NCI-H345 treated with DMSO at 0.1 percent for 48 hours (cell line): Measurements from ENCODE around the gene CHCHD5.
A peak's percentile ranks its signal among the peaks of the same experiment; 100 is the strongest.
"Not testable (repeated sequence)": the region's sequence is repeated elsewhere in the genome, so short reads cannot be mapped to it uniquely, and the experiment has no call there.

Source experiments
- DNase-seq: peaks from one replicate; lab custom pipeline; 2025; ENCODE audit not compliant: unreplicated experiment; lab: John Stamatoyannopoulos, UW

The CHCHD5 gene

DNA sequence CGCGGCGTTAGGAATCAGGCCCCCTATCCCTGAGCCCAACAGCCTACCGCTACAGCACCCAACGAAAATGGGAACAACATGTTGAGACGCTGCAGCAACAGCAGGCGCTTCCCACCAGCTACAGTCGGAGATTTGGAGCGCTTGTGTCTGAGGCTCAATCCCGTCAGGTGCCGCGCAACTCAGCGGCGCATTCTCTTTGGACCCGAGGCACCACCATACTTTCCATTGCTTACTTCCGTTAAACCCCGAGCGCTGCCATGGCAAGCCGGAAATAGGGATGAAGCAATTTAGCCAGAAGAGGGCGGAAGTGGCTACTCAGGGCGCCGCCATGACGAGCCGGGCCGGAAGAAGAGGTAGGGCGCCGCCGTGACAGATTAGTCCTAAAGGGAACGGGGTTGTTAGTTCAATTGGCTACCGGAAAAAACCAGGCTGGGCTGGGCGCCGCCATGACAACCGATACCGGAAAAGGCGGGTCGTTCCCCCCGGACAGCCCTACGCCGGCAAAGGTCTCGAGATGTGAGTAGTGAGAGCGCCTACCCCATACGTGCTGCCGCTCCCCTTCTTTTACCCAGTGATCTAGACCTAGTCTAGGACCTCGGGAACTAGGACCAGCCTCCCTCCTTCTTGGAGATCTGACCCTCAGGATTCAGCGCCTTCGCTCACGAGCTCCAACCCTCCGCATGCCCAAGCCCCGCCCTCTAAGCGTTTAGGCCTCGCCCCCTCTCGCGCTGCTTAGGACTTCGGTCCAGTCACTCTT lies at the start of gene CHCHD5:
Gene CHCHD5 (plus strand): TSS at position 476 of the 757 bp plus-strand sequence. CDS start 39 bp downstream, at position 515.
- DNase-seq = peak; percentile 81

GRCh38 chr2:112534826-112535225 lies 49.6 kb upstream of the CHCHD5 start:
- DNase-seq = no peak

DNA sequence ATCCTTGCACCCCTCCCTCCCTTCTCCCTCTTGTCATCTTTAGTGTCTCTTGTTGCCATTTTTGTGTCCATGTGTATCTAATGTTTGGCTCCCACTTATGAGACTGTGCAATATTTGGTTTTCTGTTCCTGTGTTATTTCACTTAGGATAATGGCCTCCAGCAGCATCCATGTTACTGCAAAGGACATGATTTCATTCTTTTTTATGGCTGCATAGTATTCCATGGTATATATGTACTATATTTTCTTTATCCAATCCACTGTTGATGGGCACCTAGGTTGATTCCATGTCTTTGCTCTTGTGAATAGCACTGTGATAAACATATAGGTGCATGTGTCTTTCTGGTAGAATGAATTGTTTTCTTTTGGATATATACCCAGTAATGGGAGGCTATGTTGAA lies 47.7 kb upstream of the CHCHD5 start:
- not testable (repeated sequence) for DNase-seq

DNA sequence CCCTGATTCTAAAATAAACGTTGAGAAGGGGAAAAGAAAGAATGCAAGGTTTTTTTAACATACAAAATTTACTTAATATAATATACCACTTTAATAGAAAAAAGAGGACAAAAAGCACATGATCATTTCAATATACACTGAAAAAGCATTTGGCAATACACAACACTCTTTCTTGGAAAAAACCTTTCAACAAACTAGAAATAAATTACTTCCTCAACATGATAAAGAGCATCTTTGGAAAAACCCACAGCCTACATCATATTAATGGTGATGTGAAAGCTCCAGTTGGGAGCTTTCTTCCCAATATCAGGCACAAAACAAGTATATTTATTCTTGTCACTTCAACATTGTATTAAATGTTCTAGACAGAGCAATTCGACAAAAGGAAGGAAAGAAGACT lies 45.1 kb upstream of the CHCHD5 start:
- DNase-seq = no peak

GRCh38 chr2:112540906-112541305 lies 43.5 kb upstream of the CHCHD5 start:
- DNase-seq = no peak

DNA sequence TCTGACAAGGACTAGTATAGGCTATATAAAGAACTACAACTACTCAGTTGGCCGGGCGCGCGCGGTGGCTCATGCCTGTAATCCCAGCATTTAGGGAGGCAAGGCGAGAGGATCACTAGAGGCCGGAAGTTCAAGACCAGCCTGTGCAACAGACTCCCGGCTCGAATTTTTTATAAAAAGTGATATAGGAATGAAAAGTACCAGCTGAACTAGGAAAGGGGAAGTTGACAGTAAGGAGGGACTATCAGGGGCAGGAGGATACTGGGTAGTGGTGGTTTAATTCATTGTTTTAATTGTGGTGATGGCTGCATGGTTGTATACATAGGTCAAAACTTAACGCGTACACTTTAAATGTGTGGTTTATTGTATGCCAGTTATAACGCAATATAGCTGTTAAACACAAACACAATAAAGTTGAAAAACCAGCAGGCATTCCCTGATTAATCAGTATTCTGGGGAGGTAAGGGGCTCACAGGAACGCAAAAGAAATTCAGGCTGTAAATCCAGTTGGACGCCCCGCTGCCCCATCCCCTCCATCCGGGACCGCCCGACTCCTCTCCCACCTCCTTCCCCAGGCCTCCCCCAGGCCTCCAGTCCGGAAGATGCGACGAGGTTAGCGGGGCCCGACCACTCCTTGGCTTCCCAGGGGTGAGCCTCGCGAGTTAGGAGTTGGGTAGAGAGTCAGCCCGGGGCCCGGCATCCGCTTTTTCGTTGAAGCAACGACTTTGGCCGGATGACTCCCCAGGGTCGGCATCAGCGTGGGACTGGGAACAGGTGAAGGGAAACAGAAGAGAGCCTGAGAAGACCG lies 42.9 kb upstream of the CHCHD5 start:
- peak; percentile 85 for DNase-seq

DNA sequence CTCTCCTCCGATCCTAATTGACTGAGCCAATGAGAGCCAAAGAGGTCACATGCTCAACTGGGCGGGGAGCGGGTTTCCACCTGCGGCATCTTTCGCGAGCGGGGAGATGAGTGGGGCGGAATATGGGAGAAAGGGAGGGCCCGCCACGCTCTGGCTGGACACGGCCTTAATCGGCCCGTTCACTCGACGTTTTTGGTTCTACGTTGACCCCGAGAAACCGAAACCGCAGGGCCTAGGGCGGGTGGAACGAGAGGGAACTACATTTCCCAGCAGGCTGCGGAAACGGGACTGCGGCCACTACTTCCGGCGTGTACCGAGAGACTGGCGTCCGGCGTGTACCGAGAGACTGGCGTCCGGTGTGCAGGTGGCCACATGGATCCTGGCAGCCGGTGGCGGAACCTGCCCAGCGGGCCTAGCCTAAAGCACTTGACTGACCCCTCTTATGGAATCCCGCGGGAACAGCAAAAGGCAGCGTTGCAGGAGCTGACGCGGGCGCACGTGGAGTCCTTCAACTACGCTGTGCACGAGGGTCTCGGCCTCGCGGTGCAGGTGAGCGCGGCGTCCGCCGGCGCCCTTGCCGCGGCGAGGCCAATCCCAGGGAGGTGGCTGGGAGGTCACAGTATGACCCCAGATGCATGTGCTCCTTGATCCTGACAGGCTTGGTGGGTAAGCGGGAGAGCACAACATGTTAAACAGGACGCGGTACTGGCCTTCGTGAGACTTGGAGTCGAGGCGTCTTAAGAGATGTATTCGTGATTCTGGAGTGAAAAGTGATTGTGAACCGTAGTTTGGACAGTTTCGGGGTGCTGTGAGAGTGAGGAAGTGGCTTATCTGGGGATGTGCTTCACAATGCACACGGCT lies 42.1 kb upstream of the CHCHD5 start, which contains the start of gene POLR1B:
Gene POLR1B (plus strand): TSS at position 343 of the 861 bp plus-strand sequence. CDS start 30 bp downstream, at position 373.
- DNase-seq = peak; percentile 85

- no peak for DNase-seq
Observed at GRCh38 chr2:112542984-112543661, 41.3 kb upstream of the CHCHD5 start.

- no peak for DNase-seq
Observed at GRCh38 chr2:112547333-112547732, 37.1 kb upstream of the CHCHD5 start.

DNA sequence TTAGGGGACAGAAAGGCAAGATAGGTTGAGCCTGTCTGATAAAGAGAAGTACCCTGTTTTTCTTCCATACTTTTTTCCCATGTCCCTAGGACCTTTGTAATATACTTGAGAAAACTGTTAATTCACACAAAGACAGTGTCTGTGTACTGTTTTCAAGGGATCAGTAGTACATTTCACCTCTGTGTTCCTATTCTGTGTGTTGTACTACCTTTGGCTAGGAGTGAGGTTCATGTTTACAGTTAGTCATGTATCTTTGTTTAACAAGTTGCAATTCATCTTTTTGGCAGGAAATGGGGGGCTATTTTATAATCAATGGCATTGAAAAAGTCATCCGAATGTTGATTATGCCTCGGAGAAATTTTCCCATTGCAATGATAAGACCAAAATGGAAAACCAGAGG lies 35.4 kb upstream of the CHCHD5 start:
- no peak for DNase-seq

GRCh38 chr2:112566104-112566503 lies 18.3 kb upstream of the CHCHD5 start:
- no peak for DNase-seq

DNA sequence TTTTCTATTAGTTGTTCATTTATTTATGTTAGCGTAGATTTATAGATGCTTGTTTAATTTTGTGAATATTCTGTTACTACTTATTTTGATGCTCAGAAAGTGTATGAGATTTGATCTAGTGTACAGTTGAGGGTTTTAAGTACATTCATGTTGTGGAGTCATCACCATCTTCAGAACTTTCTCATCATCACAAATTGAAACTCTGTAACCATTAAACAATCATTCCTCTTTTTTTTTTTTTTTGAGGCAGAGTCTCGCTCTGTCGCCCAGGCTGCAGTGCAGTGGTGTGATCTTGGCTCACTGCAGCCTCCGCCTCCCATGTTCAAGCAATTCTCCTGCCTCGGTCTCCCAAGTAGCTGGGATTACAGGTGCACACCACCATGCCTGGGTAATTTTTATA lies 17.9 kb upstream of the CHCHD5 start:
- DNase-seq = not testable (repeated sequence)

DNA sequence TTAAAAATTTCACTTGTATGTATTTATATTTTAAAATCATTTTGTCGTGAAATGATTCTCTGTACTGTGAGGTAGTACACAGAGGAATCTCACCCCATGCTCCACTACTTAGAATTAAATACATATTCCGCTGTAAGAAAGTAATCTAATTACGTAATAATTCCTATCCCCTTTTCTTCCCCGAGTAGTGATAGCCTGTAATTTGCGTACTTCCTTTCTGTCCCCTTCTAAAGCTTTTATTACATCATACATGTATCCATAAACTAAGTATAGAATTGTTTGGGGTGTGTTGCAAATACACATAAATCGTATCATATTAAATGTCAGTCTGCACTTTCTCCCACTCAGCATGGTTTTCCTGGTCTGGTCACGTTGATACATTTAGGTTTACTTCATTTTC lies 12.4 kb upstream of the CHCHD5 start:
- DNase-seq = no peak

DNA sequence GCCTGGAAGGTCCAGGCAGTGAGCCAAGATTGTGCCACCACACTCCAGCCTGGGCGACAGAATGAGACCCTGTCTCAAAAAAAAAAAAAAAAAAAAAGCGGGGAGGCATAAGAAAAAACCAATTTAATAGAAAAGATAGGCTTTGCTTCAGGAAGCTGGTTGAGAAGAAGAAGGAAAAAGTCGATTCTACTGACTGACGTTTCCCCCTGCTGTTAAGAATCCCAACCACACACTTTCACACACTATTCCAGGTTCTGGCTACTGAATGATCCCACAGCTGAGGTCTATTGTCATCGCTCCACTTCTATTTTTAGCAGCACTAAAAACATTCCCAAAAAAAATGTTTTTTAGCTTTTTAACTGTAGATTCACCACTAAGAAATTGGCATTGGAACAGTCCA lies 6.7 kb upstream of the CHCHD5 start:
- no peak for DNase-seq

GRCh38 chr2:112579241-112579640 lies 5.2 kb upstream of the CHCHD5 start:
- DNase-seq = no peak

DNA sequence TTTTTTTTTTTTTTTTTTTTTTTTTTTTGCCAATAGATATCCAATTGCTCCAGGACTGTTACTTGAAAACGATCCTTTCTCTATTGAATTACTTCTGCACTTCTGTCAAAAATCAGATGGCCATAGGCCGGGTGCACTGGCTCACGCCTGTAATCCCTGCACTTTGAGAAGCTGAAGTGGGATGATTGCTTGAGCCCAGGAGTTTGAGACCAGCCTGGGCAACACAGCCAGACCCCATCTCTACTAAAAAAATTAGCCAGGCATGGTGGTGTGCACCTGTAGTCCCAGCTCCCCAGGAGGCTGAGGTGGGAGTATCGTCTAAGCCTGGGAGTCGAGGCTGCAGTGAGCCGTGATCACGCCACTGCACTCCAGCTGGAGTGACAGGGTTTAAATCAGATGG lies 4.3 kb upstream of the CHCHD5 start:
- DNase-seq = no peak

GRCh38 chr2:112582314-112582746 lies 2.1 kb upstream of the CHCHD5 start:
- DNase-seq = peak; percentile 18

GRCh38 chr2:112583497-112584133 lies 794 bp upstream of the CHCHD5 start:
- no peak for DNase-seq

- no peak for DNase-seq
Observed at GRCh38 chr2:112584891-112585250, 462 bp downstream of the CHCHD5 start.

DNA sequence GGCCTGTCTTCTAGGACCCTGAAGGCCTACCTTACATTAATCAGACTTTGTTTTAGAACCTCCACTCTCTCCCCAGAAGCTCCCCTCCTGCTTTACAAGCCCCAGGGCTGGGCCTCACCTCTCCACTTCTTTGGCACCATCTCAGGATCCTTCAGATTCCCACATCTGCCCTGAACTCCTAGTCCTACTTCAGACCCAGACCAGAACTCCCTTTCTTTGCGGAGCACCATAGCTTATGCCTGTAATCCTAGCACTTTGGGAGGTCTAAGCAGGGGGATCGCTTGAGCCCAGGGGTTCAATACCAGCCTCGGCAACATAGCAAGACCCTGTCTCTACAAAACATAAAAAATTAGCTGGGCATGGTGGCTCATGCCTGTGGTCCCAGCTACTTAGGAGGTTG lies 991 bp downstream of the CHCHD5 start:
- DNase-seq = no peak
